Heart left ventricle (tissue), 13 donors: ENCODE measurements around the gene SLC9C2.

Experiments used
- POLR2A ChIP-seq, 2 donors: fragments of 450-650 bp; IDR thresholded peaks; one replicate each; pipeline ENCODE4 v1.6.1; 2017; ENCODE audit warnings: antibody characterized with exemption in 2 of 2, mild to moderate bottlenecking in 2 of 2, moderate library complexity in 2 of 2
- TF ChIP-seq, protein P1 (sequence below), 12 donors: fragments of 200-600 bp; sonication (generic) in 4 of 12; IDR thresholded peaks; one replicate each; pipeline versions ENCODE4 v1.5.0 to v1.8.0; 2018 to 2022; ENCODE audit warnings: antibody characterized with exemption in 12 of 12, mild to moderate bottlenecking in 5 of 12
- donor health status: ischemic (EF 13 %, LVEDD 7.1; RV severe dilation, severe dysfunction).
- donor health status: DM: no; HTN: yes; CAD: no.
- donor health status: DM: no; HTN: no; CAD: no.
- donor health status: ischemic (EF 25% LVEDD 6.9; RV normal size, moderate dysfunction).
- donor health status: ischemic (EF 25% LVEDD 5.7; RV mildly dilated, moderate dysfunction).
- donor health status: ischemic (EF 35%, LVEDD 5.7; RV mildly dilated, moderate dysfunction).
- donor health status: nonischemic (EF 11% LVEDD 7.7; RV severe dilation, severe dysfunction).
- donor health status: DM: yes; HTN: yes; CAD: no.
- donor health status: PGD.
- donor health status: ischemic (EF 29% LVEDD 5.4; RV normal size, mild dysfunction).
- donor health status: nonischemic (EF 23%, LVEDD 6.1; RV moderate dilation, normal function).

DNA sequence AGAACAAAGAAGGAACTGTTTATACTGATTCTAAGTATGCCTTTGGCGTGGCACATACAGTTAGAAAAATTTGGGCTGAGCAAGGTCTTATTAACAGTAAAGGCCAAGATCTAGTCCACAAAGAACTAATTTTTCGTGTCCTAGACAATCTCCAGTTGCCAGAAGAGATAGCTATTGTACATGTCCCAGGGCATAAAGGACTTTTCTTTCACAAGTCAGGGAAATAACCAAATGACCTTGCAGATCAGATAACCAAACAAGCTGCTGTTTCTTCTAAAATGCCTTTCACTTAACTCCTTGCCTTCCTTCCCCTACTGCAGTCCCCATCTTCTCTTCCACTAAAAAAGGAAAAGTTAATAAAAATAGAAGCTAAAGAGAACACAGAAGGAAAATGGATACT lies 36.2 kb upstream of the SLC9C2 start:
- TF ChIP-seq, protein P1, sequence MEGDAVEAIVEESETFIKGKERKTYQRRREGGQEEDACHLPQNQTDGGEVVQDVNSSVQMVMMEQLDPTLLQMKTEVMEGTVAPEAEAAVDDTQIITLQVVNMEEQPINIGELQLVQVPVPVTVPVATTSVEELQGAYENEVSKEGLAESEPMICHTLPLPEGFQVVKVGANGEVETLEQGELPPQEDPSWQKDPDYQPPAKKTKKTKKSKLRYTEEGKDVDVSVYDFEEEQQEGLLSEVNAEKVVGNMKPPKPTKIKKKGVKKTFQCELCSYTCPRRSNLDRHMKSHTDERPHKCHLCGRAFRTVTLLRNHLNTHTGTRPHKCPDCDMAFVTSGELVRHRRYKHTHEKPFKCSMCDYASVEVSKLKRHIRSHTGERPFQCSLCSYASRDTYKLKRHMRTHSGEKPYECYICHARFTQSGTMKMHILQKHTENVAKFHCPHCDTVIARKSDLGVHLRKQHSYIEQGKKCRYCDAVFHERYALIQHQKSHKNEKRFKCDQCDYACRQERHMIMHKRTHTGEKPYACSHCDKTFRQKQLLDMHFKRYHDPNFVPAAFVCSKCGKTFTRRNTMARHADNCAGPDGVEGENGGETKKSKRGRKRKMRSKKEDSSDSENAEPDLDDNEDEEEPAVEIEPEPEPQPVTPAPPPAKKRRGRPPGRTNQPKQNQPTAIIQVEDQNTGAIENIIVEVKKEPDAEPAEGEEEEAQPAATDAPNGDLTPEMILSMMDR (IDR thresholded peaks at IDR 0.05), result no peak
- TF ChIP-seq POLR2A (IDR thresholded peaks at IDR 0.05), result no peak
